HPDE6-E6E7 (cell line): ENCODE results near the gene PPP1R36.
"Not testable (repeated sequence)": the region's sequence is repeated elsewhere in the genome, so short reads cannot be mapped to it uniquely, and the experiment has no call there.

Experiments used
- DNase-seq: peaks from one replicate; pipeline ENCODE4 v3.0.0; 2011; ENCODE audit warnings: missing footprints; ENCODE audit errors: extremely low spot score

PPP1R36 gene

GRCh38 chr14:64549791-64550620 is at the start of gene PPP1R36:
PPP1R36 (plus strand) TSS chr14:64549961; CDS start chr14:64549998, 37 bp downstream.
- peak; percentile 45 for DNase-seq

DNA sequence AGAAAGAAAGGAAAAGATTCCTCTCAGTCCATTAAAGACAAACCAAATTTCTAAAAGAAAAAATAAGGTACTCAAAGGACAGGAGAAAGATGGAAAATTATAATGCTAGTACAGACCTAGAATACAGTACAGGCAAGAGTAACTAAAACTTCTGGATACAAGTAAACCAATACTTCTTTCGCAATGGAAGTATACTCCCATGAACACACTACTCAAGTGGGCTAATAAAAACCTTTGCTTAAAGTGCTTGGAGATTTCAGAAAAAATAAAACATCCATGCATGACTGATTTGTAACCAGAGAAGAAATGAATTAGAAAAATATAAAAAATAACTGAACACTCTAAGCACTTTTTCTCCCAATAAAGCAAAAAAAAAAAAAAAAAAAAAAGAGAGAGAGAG is 49.7 kb upstream of the PPP1R36 start:
- DNase-seq = no peak

GRCh38 chr14:64501411-64502171 is 48.2 kb upstream of the PPP1R36 start:
- DNase-seq = no peak

GRCh38 chr14:64502456-64502855 is 47.3 kb upstream of the PPP1R36 start:
- no peak for DNase-seq

DNA sequence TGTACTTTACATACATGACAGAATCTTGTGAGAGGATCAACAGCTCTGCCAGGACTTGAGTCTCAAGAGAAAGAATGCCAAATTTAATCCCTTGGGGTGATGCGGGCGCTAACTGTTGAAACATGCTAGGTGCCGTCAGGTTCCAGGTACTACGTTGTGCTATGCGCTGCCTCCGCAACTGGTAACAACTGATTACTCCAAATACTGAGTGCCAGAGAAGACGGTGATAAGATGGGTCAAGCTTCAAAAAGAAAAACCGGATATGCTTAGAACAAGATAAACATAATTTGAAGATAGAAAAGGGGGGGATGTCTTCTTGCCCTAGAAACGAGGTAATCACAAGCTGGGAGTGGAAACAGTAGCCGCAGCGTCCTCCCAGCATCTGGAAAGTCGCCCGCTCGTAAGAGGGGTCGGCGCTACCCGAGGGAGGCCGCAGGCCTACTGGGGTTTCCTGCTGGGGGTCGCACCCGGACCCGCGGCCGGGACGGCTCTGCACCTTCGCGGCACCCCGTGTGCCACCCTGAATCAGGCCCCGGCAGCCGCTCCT is 46.8 kb upstream of the PPP1R36 start:
- no peak for DNase-seq

GRCh38 chr14:64503434-64504309 is 46.1 kb upstream of the PPP1R36 start, which contains the start of gene ZBTB25:
ZBTB25 (minus strand) TSS chr14:64503838; CDS start chr14:64490533, 13,305 bp downstream.
- DNase-seq = peak; percentile 73

GRCh38 chr14:64504310-64504896 is 45.4 kb upstream of the PPP1R36 start, which contains the start of gene ZBTB1:
ZBTB1 (plus strand) TSS chr14:64504770; CDS start chr14:64521505, 16,735 bp downstream.
- DNase-seq = peak; percentile 53

- DNase-seq = peak; percentile 86
Observed at GRCh38 chr14:64504897-64505794, 44.6 kb upstream of the PPP1R36 start.

DNA sequence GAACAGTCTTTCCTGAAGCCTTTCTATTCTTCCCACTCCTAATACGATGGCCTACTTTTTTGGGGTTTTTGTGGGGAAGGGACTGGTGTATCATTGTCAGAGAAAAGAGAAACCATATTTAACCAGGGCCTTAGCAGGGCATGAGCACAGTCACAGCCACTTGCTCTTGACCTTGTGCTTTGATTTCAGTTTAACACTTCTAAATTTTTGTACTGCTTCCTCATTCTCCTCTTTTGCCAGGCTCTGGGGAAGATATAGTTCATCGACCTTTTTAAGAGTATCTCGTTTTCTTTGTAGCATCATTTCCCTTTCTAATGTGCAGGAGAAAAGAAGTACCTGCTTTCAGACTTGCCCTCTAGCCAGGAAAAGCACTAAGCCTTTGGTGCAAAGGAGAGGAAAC is 43.0 kb upstream of the PPP1R36 start:
- no peak for DNase-seq

- DNase-seq = peak; percentile 72
Observed at GRCh38 chr14:64507376-64508156, 42.2 kb upstream of the PPP1R36 start.

GRCh38 chr14:64508215-64508776 is 41.5 kb upstream of the PPP1R36 start:
- no peak for DNase-seq

- no peak for DNase-seq
Observed at GRCh38 chr14:64509036-64509435, 40.7 kb upstream of the PPP1R36 start.

- DNase-seq = no peak
Observed at GRCh38 chr14:64510825-64511671, 38.7 kb upstream of the PPP1R36 start.

GRCh38 chr14:64513271-64513670 is 36.5 kb upstream of the PPP1R36 start:
- DNase-seq = no peak

DNA sequence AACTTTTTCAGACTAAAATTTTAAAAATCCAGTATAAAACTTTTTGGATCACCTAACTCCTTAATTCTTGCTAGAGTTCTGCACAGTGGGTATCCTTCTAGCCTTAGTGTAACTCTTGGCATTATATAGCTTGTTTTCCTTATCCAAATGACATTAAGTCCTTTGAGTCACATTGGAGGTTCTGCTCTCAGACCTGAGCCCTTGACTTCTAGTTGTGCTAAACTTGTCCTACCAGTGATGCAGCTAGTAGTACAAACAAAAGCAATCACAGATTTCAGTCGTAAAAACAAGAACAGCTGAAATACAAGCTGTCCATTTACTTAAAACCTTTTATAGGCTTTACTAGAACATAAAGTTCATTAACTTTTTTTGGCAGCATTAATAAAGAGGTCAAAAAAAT is 34.7 kb upstream of the PPP1R36 start:
- no peak for DNase-seq

GRCh38 chr14:64516969-64517368 is 32.8 kb upstream of the PPP1R36 start:
- DNase-seq = no peak

- not testable (repeated sequence) for DNase-seq
Observed at GRCh38 chr14:64517667-64518066, 32.1 kb upstream of the PPP1R36 start.

DNA sequence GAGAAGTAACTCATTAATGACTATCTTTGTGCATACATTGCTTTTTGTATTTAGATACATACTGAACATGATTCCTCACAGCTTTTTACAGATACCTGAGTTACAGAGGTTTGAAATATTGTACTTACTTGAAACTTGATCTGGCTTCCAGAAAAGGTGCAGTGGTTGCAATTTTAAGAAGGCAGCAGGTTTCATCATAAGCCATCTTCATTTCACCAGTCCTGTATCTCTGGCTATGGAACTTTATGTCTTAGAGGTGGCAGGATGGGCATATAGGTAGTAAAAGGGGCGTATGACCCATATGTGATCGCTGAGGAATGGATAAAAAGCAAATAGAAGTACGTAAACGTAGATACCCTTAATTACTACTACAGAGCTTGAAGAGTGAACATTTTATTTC is 31.5 kb upstream of the PPP1R36 start:
- DNase-seq = no peak
